Prostate gland (tissue), 2 donors: ENCODE data around the gene CAPN1. TPM values are rescaled to one million over a fixed set of nuclear protein-coding genes. Genes with fewer than 3 reads are reported as not detected.

Experiments
- DNase-seq: peaks from one replicate; pipeline ENCODE4 v3.0.0-alpha.2; 2019; ENCODE audit warnings: low spot score
- H3K27ac ChIP-seq, 2 donors: fragments of 200-600 bp; sonication (generic); 2 replicates each; pipeline ENCODE4 v1.5.1; 2017 to 2019
- H3K27me3 ChIP-seq: fragments of 200-600 bp; sonication (generic); replicated peaks from 2 replicates; pipeline ENCODE4 v1.5.1; 2019; ENCODE audit not compliant: insufficient read depth
- H3K36me3 ChIP-seq, 2 donors: fragments of 200-600 bp; sonication (generic); 1 replicate in 1 of 2; 2 replicates in 1 of 2; pipeline versions ENCODE4 v1.5.1 to v1.8.1; 2017 to 2019
- H3K4me1 ChIP-seq: fragments of 200-600 bp; sonication (generic); replicated peaks from 2 replicates; pipeline ENCODE4 v1.5.1; 2019
- H3K4me3 ChIP-seq, 2 donors: fragments of 200-600 bp; sonication (generic); 2 replicates each; pipeline ENCODE4 v1.5.1; 2017 to 2019
- H3K9me3 ChIP-seq: fragments of 200-600 bp; sonication (generic); 2 replicates; pipeline ENCODE4 v1.5.1; 2017
- CTCF ChIP-seq, 4 experiments: fragments of 200-600 bp in 2 of 4; fragments of 450-650 bp in 2 of 4; sonication (generic) in 2 of 4; IDR thresholded peaks; 1 replicate in 3 of 4; 2 replicates in 1 of 4; pipeline ENCODE4 v1.5.1; 2016 to 2019; ENCODE audit warnings: antibody characterized with exemption in 4 of 4, mild to moderate bottlenecking in 2 of 4, moderate library complexity in 2 of 4
- POLR2A ChIP-seq: fragments of 450-650 bp; IDR thresholded peaks from one replicate; pipeline ENCODE4 v1.6.1; 2016; ENCODE audit warnings: antibody characterized with exemption, mild to moderate bottlenecking
- POLR2AphosphoS5 ChIP-seq: sonication (generic); formaldehyde crosslinking; IDR thresholded peaks from one replicate; pipeline ENCODE4 v1.6.1; 2017; ENCODE audit warnings: antibody characterized with exemption
- WGBS: methylation state at CpG from one replicate; pipeline ENCODE4 v1.1.5; 2018; 5-methylcytosine and 5-hydroxymethylcytosine counted together
- intact Hi-C: fragments of 100-400 bp; cut with DNase I; formaldehyde crosslinking; loops from one replicate; pipeline ENCODE4 v1.14.2; 2022
- total RNA-seq, 2 donors: library from RNA; depleted of rRNA; stranded (reverse); fragments of >200 nt; gene quantifications; one replicate each; pipeline ENCODE4 v1.1.0, GENCODE V29; 2016

Gene CAPN1
- total RNA-seq, 2 donors from 2014 or later: 215 to 374 TPM

- Histone ChIP-seq H3K27me3 (no peaks in the 10 kb centered on the region), H3K9me3 (no peaks in the 10 kb centered on the region), H3K27ac (no peak overlapping the region), H3K36me3 (peaks cover 11 to 52% of the 10 kb centered on the region in 2 donors), H3K4me1 (no peaks in the 10 kb centered on the region), H3K4me3 (no peak overlapping the region)
- DNase-seq: no peak
- WGBS: 89% methylated on average over 17 of the region's 17 CpGs
- intact Hi-C loops: no loop called here
- no peak for TF ChIP-seq POLR2AphosphoS5
- TF ChIP-seq CTCF (IDR thresholded peaks at IDR 0.05): no peak
- TF ChIP-seq POLR2A: no peak
Measured at GRCh38 chr11:65206441-65206841, 24.7 kb downstream of the CAPN1 start.

DNA sequence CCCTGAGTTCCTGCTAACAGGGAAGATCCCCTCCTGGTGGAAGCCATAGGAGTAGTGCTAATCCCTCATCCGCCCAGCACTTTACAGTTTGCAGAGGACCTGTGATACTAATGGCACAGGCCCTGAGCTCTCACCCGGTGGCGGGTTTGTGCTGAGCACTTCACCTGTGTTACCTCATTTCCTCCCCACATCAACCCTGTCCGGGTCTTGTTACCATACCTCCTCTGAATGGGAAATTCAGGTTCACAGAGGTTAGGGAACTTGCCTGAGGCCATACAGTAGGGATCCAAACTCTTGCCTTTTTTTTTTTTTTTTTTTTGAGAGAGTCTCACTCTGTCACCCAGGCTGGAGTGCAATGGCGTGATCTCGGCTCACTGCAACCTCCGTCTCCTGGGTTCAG, 25.2 kb downstream of the CAPN1 start:
- no peaks in the 10 kb centered on the region for H3K4me1 ChIP-seq
- H3K36me3 ChIP-seq: peaks cover 11 to 55% of the 10 kb centered on the region in 2 donors
- no peaks in the 10 kb centered on the region for H3K9me3 ChIP-seq
- 86% methylated on average over 7 of the region's 7 CpGs for WGBS
- TF ChIP-seq CTCF (IDR thresholded peaks at IDR 0.05): no peak
- H3K4me3 ChIP-seq: no peak overlapping the region
- intact Hi-C loops: no loop called here
- no peaks in the 10 kb centered on the region for H3K27me3 ChIP-seq
- DNase-seq: no peak
- no peak overlapping the region for H3K27ac ChIP-seq

- peaks cover 11 to 55% of the 10 kb centered on the region in 2 donors for H3K36me3 ChIP-seq
- no peak for DNase-seq
- intact Hi-C loops: no loop called here
Measured at GRCh38 chr11:65207918-65208784, 26.4 kb downstream of the CAPN1 start.

GRCh38 chr11:65208785-65209710, 27.3 kb downstream of the CAPN1 start:
- intact Hi-C loops: no loop called here
- H3K36me3 ChIP-seq: peaks cover 11 to 52% of the 10 kb centered on the region in 2 donors
- 74% methylated on average over 13 of the region's 13 CpGs for WGBS

More at GRCh38 chr11:65207918-65208784, 26.4 kb downstream of the CAPN1 start:
- no peaks in the 10 kb centered on the region for H3K9me3 ChIP-seq
- WGBS: 89% methylated on average over 16 of the region's 16 CpGs
- TF ChIP-seq POLR2AphosphoS5 (no peak), CTCF (IDR thresholded peaks at IDR 0.05) (no peak), POLR2A (no peak)
- H3K27me3 ChIP-seq: no peaks in the 10 kb centered on the region
- H3K27ac ChIP-seq: no peak overlapping the region
- H3K4me3 ChIP-seq: no peak overlapping the region
- no peaks in the 10 kb centered on the region for H3K4me1 ChIP-seq

More at GRCh38 chr11:65208785-65209710, 27.3 kb downstream of the CAPN1 start:
- no peak for DNase-seq
- H3K9me3 ChIP-seq: no peaks in the 10 kb centered on the region
- no peak overlapping the region for H3K27ac ChIP-seq
- H3K27me3 ChIP-seq: no peaks in the 10 kb centered on the region
- no peak overlapping the region for H3K4me3 ChIP-seq
- TF ChIP-seq POLR2AphosphoS5 (no peak), POLR2A (no peak), CTCF (IDR thresholded peaks at IDR 0.05) (no peak)
- no peaks in the 10 kb centered on the region for H3K4me1 ChIP-seq
